Skeletal muscle tissue (tissue), 4 donors: ENCODE results near the gene C1orf216. TPM values are rescaled to one million over a fixed set of nuclear protein-coding genes. Genes with fewer than 3 reads are reported as not detected.
"Not testable (repeated sequence)": the region's sequence is repeated elsewhere in the genome, so short reads cannot be mapped to it uniquely, and the experiment has no call there.

Source experiments
- H3K27ac ChIP-seq: one replicate; pipeline ENCODE4 v1.7.0; 2013; ENCODE audit warnings: mild to moderate bottlenecking, low read depth, low read length, inconsistent platforms
- H3K27me3 ChIP-seq, 3 donors: one replicate each; pipeline ENCODE4 v1.7.0; 2013; ENCODE audit warnings: low read length in 3 of 3; ENCODE audit not compliant: control insufficient read depth in 3 of 3, insufficient read depth in 3 of 3
- H3K36me3 ChIP-seq, 3 donors: one replicate each; pipeline ENCODE4 v1.7.0; 2013; ENCODE audit warnings: low read length in 3 of 3; ENCODE audit not compliant: control insufficient read depth in 3 of 3, insufficient read depth in 3 of 3
- H3K4me1 ChIP-seq, 3 donors: one replicate each; pipeline ENCODE4 v1.7.0; 2013; ENCODE audit warnings: low read length in 3 of 3, mild to moderate bottlenecking in 3 of 3; ENCODE audit not compliant: control insufficient read depth in 3 of 3, insufficient read depth in 3 of 3
- H3K4me3 ChIP-seq, 3 donors: one replicate each; pipeline ENCODE4 v1.7.0; 2013; ENCODE audit warnings: low read length in 3 of 3
- H3K9ac ChIP-seq, 3 donors: one replicate each; pipeline ENCODE4 v1.7.0; 2013; ENCODE audit warnings: low read length in 3 of 3, mild to moderate bottlenecking in 3 of 3, moderate library complexity in 2 of 3, low read depth in 1 of 3
- H3K9me3 ChIP-seq, 3 donors: one replicate each; pipeline ENCODE4 v1.7.0; 2013; ENCODE audit warnings: low read length in 3 of 3; ENCODE audit not compliant: control insufficient read depth in 3 of 3
- total RNA-seq: library from RNA; depleted of rRNA; stranded (reverse); fragments of >200 nt; gene quantifications from one replicate; pipeline ENCODE4 v1.2.3, GENCODE V29; 2014
- donor health status: Osteomylitis.

Gene C1orf216
- total RNA-seq, 1 donor from 2014 or later = 10.4 TPM

DNA sequence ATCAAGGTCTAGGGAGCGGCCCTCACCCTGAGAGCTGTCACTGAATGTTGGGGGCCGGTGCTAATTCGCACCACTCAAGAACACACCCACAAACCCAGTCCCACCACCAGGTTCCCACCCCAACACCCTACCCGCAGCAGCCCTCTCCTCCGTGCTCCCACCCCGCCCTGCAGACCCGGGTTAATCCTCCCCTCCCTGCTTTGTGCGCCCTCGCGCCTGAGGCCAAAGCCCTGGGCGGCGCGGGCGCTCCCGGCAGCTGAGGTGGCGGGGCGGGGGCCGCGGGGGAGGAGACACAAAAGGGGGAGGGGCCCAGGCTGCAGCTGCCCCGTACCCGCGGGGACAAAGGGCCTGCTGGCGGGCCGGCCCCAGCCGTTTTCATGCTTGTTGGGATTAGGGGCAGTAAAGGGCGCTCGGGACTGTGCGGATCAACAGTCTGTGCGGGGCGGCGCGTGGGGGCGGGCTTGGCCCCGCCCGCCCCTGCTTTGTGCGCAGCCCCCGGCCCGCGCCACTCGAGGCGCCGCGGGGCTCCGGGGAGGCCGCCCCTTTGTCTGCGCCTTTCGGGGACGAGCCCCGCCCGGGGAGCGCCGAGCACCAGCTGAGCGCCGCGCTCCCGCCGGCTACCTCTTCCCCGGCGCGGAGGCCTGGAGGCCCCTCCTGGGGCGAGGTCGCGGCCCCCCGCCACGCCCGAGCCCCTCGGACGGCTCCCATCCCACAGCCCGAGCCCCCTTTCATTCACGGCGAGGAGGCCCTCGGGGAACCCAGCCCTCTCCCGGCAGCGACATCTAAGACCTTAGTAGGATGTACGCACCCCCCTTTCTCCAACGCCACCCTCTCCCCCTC is 10.9 kb downstream of the C1orf216 start:
- Histone ChIP-seq H3K4me1 (peaks cover 4 to 11% (median 9%) of the 10 kb centered on the region in 3 donors), H3K27ac (no peak overlapping the region), H3K27me3 (peaks cover 30 to 39% (median 36%) of the 10 kb centered on the region in 3 donors), H3K9ac (peak overlapping the region in 1 of 3 donors; percentile 45), H3K9me3 (no peaks in the 10 kb centered on the region), H3K36me3 (peaks cover 0 to 4% (median 2%) of the 10 kb centered on the region in 3 donors), H3K4me3 (peak overlapping the region; percentile 29 to 43 (median 32))

DNA sequence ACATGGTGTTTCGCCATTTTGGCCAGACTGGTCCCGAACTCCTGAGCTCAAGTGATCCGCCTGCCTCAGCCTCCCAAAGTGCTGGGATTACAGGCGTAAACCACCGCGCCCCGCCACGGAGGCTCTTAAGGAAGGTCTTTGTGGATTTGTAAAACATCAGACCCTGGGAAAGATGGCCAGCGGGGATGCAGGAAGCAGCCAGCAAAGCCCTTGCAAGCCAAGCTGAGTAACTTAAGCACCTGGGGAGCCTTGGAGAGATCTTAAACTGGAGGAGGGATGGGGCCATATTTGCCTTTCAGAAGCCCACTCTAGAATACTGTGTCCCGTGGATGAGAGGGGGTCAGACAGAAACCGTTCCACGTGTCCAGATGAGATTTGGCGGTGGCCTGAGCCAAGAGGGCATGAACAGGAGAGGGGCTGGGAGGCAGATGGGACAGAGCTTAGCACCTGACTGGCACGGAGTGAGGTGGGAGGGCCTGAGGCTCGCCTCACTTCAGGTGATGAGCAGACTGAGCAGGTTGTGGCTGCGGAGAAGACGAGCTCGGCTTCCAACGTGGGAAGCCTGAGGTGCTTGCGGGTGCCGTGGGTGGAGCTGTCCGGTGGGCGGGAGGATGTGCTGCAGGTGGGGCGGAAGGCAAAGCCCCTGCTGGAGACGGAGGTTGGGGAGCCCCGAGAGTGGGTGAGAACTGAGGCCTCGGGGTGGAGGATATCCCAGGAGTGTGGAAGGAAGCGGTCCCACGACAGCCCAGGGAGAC is 11.7 kb downstream of the C1orf216 start:
- H3K36me3 ChIP-seq = peaks cover 0 to 4% (median 2%) of the 10 kb centered on the region in 3 donors
- no peak overlapping the region for H3K27ac ChIP-seq
- peaks cover 37 to 43% (median 41%) of the 10 kb centered on the region in 3 donors for H3K27me3 ChIP-seq
- no peaks in the 10 kb centered on the region for H3K9me3 ChIP-seq
- H3K9ac ChIP-seq = no peak overlapping the region
- H3K4me3 ChIP-seq = peak overlapping the region in 1 of 3 donors; percentile 30
- H3K4me1 ChIP-seq = peaks cover 4 to 11% (median 9%) of the 10 kb centered on the region in 3 donors

DNA sequence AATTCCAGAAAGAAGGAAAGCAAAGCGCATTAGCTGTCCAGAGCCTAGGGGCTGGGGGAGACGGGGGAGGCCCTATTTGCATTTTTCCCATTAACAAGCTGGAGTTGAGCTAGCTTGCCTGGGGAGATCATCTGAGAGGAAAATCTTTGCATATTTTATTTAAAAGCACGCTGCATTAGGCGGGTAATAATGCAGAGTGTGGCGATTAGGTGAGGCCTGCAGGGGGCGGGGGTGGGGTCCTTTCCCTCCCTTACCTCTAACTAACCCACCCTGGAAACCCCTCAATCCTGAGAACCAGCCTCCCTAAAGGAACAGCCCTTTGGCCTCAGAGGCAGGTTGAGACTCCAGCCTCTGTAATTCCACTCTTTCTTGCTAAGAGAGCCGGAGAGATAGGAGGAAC is 16.2 kb downstream of the C1orf216 start:
- H3K27me3 ChIP-seq = peaks cover 49 to 57% (median 54%) of the 10 kb centered on the region in 3 donors

DNA sequence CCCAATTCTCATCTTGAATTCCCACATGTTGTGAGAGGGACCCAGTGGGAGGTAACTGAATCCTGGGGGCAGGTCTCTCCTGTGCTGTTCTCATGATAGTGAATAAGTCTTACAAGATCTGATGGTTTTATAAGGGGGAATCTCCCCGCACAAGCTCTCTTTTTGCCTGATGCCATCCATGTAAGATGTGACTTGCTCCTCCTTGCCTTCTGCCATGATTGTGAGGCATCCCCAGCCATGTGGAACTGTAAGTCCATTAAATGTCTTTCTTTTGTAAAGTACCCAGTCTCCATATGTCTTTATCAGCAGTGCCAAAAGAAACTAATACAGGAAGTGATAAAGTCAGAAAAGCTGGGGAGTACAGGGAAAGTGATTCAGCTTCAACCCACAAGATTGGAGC is 19.5 kb downstream of the C1orf216 start:
- not testable (repeated sequence) for H3K36me3 ChIP-seq, H3K9me3 ChIP-seq, H3K9ac ChIP-seq, H3K27ac ChIP-seq, H3K4me1 ChIP-seq, H3K4me3 ChIP-seq
- H3K27me3 ChIP-seq = peaks cover 38 to 56% (median 47%) of the 10 kb centered on the region in 3 donors

More for the DNA sequence above, 16.2 kb downstream of the C1orf216 start:
- no peaks in the 10 kb centered on the region for H3K36me3 ChIP-seq
- peaks cover 0 to 5% (median 4%) of the 10 kb centered on the region in 3 donors for H3K4me1 ChIP-seq
- no peak overlapping the region for H3K9ac ChIP-seq
- H3K27ac ChIP-seq = no peak overlapping the region
- H3K4me3 ChIP-seq = no peak overlapping the region
- no peaks in the 10 kb centered on the region for H3K9me3 ChIP-seq

DNA sequence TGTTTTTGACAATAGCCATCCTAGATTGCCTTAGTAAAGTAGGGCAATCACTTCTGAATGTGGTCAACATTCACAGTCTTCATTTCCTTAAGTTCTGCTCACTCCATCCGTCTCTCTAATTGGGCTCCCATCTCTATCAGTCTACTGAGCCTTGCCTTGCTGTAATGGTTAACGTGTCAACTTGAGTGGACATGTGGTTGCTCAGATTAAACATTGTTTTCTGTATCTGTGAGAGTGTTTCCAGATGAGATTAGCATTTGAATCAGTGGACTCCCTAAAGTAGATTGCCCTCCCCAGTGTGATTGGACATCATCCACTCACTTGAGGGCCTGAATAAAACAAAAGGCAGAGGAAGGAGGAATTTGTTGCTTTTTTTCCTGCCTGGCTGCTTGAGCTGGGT is 26.4 kb downstream of the C1orf216 start:
- no peaks in the 10 kb centered on the region for H3K36me3 ChIP-seq
- H3K9me3 ChIP-seq = no peaks in the 10 kb centered on the region
- no peaks in the 10 kb centered on the region for H3K4me1 ChIP-seq
- peaks cover 5 to 18% (median 10%) of the 10 kb centered on the region in 3 donors for H3K27me3 ChIP-seq
- H3K9ac ChIP-seq = no peak overlapping the region
- H3K4me3 ChIP-seq = no peak overlapping the region
- H3K27ac ChIP-seq = no peak overlapping the region

DNA sequence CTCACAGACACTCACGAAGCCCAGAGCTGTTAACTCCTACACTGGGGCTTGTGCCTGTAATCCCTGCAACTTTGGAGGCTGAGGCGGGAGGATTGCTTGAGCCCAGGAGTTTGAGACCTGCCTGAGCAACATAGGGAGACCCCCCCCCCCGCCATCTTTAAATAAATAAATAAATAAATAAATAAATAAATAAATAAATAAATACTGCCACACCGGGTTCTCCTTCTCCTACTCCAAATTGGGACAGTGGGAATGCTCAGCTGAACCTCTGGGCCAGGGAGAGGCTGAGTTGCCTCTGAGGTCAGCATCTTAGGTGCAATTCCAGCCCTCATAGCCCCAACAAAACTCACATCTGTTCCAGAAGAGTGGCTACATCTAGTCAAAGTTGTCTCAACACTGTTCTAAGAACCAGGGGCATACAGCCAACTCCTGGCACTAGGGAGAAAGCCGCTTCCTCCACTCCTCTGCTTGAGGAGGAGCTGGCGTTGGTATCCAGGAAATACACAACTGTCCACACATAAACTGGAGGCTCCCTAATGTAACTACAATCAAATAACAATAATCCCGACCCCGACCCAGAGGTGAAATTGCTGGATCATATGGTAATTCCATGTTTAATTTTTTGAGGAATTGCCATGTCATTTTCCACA is 27.0 kb downstream of the C1orf216 start:
- Histone ChIP-seq H3K36me3 (no peaks in the 10 kb centered on the region), H3K27ac (no peak overlapping the region), H3K9me3 (no peaks in the 10 kb centered on the region), H3K27me3 (peaks cover 5 to 18% (median 11%) of the 10 kb centered on the region in 3 donors), H3K9ac (no peak overlapping the region), H3K4me3 (no peak overlapping the region), H3K4me1 (no peaks in the 10 kb centered on the region)

DNA sequence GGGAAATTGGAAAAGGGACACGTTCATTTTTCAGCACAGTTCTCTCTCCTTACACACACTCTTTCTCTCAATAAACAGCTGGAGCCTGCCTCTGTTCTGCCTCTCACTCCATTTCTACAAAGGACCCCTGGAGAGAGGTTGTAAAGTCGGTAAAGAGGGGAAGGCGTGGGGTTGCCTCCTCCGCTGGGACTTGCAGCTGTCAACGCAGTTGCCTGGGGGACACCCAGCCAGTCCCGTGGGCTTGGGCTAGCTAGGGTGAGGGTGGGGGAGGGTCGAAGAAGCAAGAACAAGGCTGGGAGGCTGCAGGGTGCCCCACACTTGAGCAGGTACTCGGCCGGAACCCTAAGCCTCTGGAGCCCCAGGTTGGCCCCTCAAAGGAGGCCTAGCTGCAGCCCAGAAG is 27.6 kb downstream of the C1orf216 start:
- H3K4me1 ChIP-seq = no peaks in the 10 kb centered on the region
- H3K36me3 ChIP-seq = no peaks in the 10 kb centered on the region
- no peaks in the 10 kb centered on the region for H3K9me3 ChIP-seq
- peaks cover 3 to 16% (median 14%) of the 10 kb centered on the region in 3 donors for H3K27me3 ChIP-seq
- no peak overlapping the region for H3K4me3 ChIP-seq
- no peak overlapping the region for H3K27ac ChIP-seq
- no peak overlapping the region for H3K9ac ChIP-seq

DNA sequence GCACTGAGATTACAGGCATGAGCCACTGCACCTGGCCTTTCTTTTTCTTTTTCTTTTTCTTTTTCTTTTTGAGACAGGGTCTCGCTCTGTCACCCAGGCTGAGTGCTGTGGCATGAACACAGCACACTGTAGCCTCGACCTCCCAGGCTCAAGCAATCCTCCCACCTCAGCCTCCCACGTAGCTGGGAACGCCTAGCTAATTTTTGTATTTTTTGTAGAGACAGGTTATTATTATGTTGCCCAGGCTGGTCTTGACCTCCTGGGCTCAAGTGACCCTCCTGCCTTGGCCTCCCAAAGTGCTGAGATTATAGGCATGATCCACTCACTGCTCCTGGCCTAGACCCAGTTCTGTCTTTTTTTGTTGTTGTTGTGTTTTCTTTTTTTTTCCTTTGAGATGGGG is 28.6 kb downstream of the C1orf216 start:
- not testable (repeated sequence) for H3K36me3 ChIP-seq, H3K4me1 ChIP-seq, H3K4me3 ChIP-seq, H3K9me3 ChIP-seq, H3K9ac ChIP-seq, H3K27ac ChIP-seq
- H3K27me3 ChIP-seq = peaks cover 0 to 14% (median 11%) of the 10 kb centered on the region in 3 donors

DNA sequence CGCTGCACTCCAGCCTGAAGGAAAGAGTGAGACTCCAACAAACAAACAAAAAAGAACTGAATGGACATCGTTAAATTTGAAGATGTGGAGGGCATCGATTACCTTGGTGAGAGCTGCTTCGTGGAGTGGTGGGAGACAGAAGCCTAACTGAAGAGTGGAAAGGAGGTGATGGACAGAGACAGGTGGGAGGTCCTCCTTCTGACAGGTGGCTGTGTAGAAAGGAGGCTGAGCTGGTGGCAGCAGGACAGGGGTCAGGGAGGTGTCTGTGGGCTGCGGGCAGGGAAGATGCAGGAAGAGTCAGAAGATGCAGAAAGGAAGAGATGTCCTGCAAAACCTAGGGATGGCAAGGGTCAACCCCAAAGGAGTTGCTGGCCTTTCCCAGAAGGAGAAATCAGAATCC is 30.5 kb downstream of the C1orf216 start:
- no peaks in the 10 kb centered on the region for H3K4me1 ChIP-seq
- no peak overlapping the region for H3K9ac ChIP-seq
- H3K4me3 ChIP-seq = no peak overlapping the region
- H3K27ac ChIP-seq = no peak overlapping the region
- H3K36me3 ChIP-seq = no peaks in the 10 kb centered on the region
- peaks cover 4 to 20% (median 16%) of the 10 kb centered on the region in 3 donors for H3K27me3 ChIP-seq
- no peaks in the 10 kb centered on the region for H3K9me3 ChIP-seq
